ENCODE measurements around the gene HAND1. TPM values are rescaled to one million over a fixed set of nuclear protein-coding genes. Genes with fewer than 3 reads are reported as not detected.

HAND1 gene
- total RNA-seq, 6 donors from 2014 or later, result 1.7 TPM; not detected in 5

- ATAC-seq (ENCODE audit: low FRiP score in 2 of 2), result no peak
- Histone ChIP-seq H3K27me3 (peaks cover 2 to 99% (median 71%) of the 10 kb centered on the region in 4 donors), H3K36me3 (no peaks in the 10 kb centered on the region), H3K9me3 (no peaks in the 10 kb centered on the region), H3K4me1 (peaks cover 33 to 60% (median 38%) of the 10 kb centered on the region in 4 donors), H3K27ac (no peak overlapping the region), H3K4me3 (no peak overlapping the region)
- 15 to 20% methylated on average over 2 to 3 of the region's 3 CpGs for WGBS, 2 donors
- no peak for DNase-seq
- TF ChIP-seq, protein P1, sequence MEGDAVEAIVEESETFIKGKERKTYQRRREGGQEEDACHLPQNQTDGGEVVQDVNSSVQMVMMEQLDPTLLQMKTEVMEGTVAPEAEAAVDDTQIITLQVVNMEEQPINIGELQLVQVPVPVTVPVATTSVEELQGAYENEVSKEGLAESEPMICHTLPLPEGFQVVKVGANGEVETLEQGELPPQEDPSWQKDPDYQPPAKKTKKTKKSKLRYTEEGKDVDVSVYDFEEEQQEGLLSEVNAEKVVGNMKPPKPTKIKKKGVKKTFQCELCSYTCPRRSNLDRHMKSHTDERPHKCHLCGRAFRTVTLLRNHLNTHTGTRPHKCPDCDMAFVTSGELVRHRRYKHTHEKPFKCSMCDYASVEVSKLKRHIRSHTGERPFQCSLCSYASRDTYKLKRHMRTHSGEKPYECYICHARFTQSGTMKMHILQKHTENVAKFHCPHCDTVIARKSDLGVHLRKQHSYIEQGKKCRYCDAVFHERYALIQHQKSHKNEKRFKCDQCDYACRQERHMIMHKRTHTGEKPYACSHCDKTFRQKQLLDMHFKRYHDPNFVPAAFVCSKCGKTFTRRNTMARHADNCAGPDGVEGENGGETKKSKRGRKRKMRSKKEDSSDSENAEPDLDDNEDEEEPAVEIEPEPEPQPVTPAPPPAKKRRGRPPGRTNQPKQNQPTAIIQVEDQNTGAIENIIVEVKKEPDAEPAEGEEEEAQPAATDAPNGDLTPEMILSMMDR (IDR thresholded peaks at IDR 0.05), result no peak
- TF ChIP-seq POLR2AphosphoS5 (IDR thresholded peaks at IDR 0.05) (no peak), EP300 (IDR thresholded peaks at IDR 0.05) (no peak), POLR2A (IDR thresholded peaks at IDR 0.05) (no peak)
Observed at GRCh38 chr5:154480847-154481246, 2.8 kb upstream of the HAND1 start.

DNA sequence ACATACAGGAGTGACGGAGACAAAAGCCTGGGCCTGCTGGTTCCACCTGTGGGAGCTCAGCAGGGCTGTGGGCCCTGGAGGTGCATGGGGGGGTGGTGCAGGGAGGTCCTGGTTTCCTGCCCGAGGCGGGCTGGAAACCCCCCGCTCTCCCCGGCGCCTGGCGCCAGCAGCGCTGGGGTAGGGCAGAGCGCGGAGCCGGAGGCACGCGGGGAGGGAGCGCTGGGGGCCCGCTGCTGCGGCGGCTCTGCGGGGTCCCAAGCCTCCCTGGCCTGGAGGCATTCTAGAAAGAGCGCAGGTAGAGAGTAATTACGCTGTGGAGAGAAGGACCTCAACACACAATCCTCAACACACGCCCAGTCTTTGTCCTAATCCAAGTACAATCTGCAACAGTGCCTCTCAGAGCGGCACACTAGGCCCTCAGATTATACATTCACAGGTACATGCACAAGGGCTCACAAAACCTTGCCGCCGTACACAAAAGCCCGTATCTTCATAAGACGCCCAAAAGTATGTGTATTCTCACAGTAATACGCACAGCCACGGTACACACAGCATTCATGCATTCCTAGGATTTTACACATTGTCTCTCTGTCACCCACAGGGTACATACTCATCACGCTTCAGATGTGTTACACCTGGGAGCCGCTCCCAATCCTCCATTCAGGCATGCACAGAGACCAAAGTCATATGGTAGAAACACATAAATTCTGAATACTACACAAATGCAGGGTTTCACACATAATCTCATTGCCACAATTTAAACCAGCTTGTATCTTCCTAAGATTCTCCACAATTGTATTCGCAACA is 2.1 kb upstream of the HAND1 start:
- TF ChIP-seq, protein P1 (IDR thresholded peaks at IDR 0.05), result no peak
- TF ChIP-seq EP300 (IDR thresholded peaks at IDR 0.05), result no peak
- Histone ChIP-seq H3K27me3 (peaks cover 2 to 100% (median 74%) of the 10 kb centered on the region in 4 donors), H3K4me3 (no peak overlapping the region), H3K9me3 (no peaks in the 10 kb centered on the region), H3K4me1 (peaks cover 38 to 67% (median 44%) of the 10 kb centered on the region in 4 donors), H3K36me3 (no peaks in the 10 kb centered on the region), H3K27ac (no peak overlapping the region)
- WGBS, 2 donors, result 5 to 11% methylated on average over 17 to 24 of the region's 31 CpGs
- ATAC-seq (ENCODE audit: low FRiP score in 2 of 2) (no peak), DNase-seq (peak in 1 of 2 donors; percentile 51)

GRCh38 chr5:154479160-154479943 is 1.3 kb upstream of the HAND1 start:
- DNase-seq, result no peak

GRCh38 chr5:154478752-154479159 is 729 bp upstream of the HAND1 start:
- H3K27ac ChIP-seq, result no peak overlapping the region
- H3K4me1 ChIP-seq, result peaks cover 39 to 70% (median 47%) of the 10 kb centered on the region in 4 donors
- TF ChIP-seq EP300 (IDR thresholded peaks at IDR 0.05) (no peak), POLR2A (IDR thresholded peaks at IDR 0.05) (no peak), POLR2AphosphoS5 (IDR thresholded peaks at IDR 0.05) (no peak)
- TF ChIP-seq, protein P1 (IDR thresholded peaks at IDR 0.05), result no peak
- H3K27me3 ChIP-seq, result peaks cover 0 to 100% (median 74%) of the 10 kb centered on the region in 4 donors
- ATAC-seq (ENCODE audit: low FRiP score in 2 of 2) (no peak), DNase-seq (peak in 1 of 2 donors; percentile 79)
- WGBS, 2 donors, result 7 to 10% methylated on average over 6 to 27 of the region's 27 CpGs
- no peaks in the 10 kb centered on the region for H3K36me3 ChIP-seq
- H3K4me3 ChIP-seq, result no peak overlapping the region
- no peaks in the 10 kb centered on the region for H3K9me3 ChIP-seq

More at GRCh38 chr5:154479160-154479943, 1.3 kb upstream of the HAND1 start:
- Histone ChIP-seq H3K4me3 (no peak overlapping the region), H3K27ac (no peak overlapping the region), H3K4me1 (peaks cover 38 to 67% (median 44%) of the 10 kb centered on the region in 4 donors), H3K27me3 (peaks cover under 1 to 100% (median 74%) of the 10 kb centered on the region in 4 donors), H3K9me3 (no peaks in the 10 kb centered on the region), H3K36me3 (no peaks in the 10 kb centered on the region)
- WGBS, 2 donors, result 4 to 5% methylated on average over 17 to 44 of the region's 44 CpGs
- no peak for ATAC-seq (ENCODE audit: low FRiP score in 2 of 2)
- no peak for TF ChIP-seq POLR2AphosphoS5 (IDR thresholded peaks at IDR 0.05)
- no peak for TF ChIP-seq POLR2A (IDR thresholded peaks at IDR 0.05)
- TF ChIP-seq EP300 (IDR thresholded peaks at IDR 0.05), result no peak
- TF ChIP-seq, protein P1 (IDR thresholded peaks at IDR 0.05), result no peak
